AG09319 (cell line): ENCODE results near the gene ST6GALNAC3.
A peak's percentile ranks its signal among the peaks of the same experiment; 100 is the strongest.

Experiments used
- DNase-seq: peaks from one replicate; pipeline ENCODE4 v3.0.0-alpha.2; 2010; ENCODE audit warnings: low read depth; ENCODE audit errors: extremely low read depth
- TF ChIP-seq, protein P1 (sequence below): IDR thresholded peaks from 2 replicates; pipeline ENCODE4 v1.5.1; 2011; ENCODE audit warnings: low read depth, mild to moderate bottlenecking, inconsistent platforms, low read length, moderate library complexity

The ST6GALNAC3 gene

DNA sequence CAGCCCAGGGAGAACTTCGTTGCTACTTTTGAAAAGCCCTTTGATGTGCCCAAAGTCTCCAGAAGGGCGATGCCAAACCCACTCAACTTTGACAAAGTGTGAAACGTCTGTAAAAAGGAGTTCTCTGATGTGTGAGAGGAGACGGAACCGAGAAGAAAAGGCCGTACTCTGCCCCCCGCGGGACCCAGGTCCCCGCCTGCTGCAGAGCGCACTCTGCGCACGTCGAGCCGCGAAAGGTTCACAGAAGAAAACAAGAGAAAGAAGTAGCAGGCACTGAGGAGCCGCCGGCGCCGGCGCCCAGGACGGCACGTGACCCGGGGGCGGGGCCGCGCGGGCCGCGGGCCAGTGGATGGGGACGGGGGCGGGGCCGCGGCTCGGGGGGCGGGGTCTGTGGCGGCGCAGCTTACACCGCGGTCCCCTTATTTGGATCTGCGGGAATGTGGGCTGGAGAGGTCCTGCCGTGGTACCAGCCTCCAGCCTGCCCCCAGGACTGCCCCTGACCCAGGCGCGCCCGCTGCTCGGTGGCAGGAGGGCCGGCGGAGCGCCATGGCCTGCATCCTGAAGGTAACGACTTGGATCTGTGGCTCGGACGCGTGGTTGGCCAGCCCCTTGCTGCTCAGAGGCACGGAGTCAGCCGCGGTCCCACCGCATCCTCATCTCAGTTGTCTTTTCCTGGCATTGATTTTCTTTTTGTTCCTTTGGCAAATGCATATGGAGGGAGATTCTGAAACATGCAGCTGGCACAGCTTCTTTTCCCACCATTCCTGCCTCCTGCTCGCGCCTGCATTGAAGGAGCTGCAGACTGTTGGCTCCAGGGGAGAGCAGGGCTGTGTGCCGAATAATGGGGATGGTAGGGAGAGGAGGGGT lies at the start of gene ST6GALNAC3:
ST6GALNAC3 (plus strand) TSS at position 426 of the 867 bp plus-strand sequence.
- DNase-seq, result no peak
- TF ChIP-seq, protein P1, sequence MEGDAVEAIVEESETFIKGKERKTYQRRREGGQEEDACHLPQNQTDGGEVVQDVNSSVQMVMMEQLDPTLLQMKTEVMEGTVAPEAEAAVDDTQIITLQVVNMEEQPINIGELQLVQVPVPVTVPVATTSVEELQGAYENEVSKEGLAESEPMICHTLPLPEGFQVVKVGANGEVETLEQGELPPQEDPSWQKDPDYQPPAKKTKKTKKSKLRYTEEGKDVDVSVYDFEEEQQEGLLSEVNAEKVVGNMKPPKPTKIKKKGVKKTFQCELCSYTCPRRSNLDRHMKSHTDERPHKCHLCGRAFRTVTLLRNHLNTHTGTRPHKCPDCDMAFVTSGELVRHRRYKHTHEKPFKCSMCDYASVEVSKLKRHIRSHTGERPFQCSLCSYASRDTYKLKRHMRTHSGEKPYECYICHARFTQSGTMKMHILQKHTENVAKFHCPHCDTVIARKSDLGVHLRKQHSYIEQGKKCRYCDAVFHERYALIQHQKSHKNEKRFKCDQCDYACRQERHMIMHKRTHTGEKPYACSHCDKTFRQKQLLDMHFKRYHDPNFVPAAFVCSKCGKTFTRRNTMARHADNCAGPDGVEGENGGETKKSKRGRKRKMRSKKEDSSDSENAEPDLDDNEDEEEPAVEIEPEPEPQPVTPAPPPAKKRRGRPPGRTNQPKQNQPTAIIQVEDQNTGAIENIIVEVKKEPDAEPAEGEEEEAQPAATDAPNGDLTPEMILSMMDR, result no peak

DNA sequence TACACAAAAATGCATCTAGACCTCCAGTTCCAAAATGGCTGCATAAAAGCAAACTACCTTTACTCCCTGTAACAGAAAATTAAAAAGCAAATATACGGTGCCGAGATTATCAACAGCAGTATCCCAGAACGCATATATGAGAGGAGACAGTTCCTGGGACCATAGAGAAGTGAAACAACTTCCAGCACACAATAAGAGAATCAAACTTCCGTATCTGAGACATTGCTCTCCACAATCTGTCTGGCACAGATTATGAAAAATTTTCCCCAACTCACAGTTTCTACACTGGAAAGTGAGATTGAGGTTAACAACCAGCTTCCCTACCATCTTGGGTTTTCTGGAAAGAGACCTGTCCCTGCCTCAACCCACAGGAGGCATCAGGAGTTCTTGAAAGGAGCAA lies 47.2 kb upstream of the ST6GALNAC3 start:
- DNase-seq, result no peak
- TF ChIP-seq, protein P1, result no peak

DNA sequence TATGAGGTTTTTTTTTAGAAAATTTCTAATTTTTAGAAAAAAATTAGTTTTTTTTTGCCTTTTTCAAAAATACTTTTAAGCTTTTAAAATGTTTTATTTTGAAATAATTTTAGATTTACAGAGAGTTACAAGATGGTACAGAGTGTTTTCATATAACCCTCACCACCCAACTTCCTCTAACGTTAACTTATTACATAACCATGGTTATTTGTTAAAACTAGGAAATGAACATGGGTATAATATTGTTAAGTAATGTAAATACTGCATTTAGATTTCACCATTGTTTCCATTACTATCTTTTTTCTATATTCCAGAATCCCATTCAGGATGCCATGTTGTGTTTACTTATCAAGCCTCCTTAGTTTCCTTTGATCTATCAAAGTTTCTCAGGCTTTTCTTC lies 45.2 kb upstream of the ST6GALNAC3 start:
- TF ChIP-seq, protein P1, result no peak
- no peak for DNase-seq

DNA sequence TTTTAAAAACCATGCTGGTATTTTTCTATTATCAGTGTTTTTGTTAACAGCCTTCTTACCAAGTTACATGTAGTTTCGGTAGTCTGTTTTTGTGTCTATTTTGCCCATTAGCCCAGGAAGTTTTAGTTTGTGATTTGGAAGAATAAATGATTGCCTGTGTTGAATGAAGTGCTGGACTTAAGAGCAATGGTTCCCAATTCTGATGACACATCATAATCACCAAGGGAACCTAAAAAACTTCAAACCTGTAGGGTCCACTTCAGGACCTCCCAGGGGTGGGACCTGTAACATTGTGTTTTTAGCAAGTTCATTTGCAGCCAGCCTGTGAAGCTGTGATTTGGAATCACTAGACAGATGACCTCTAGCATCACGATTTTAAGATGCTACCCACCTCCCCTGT lies 43.0 kb upstream of the ST6GALNAC3 start:
- TF ChIP-seq, protein P1, result no peak
- no peak for DNase-seq

DNA sequence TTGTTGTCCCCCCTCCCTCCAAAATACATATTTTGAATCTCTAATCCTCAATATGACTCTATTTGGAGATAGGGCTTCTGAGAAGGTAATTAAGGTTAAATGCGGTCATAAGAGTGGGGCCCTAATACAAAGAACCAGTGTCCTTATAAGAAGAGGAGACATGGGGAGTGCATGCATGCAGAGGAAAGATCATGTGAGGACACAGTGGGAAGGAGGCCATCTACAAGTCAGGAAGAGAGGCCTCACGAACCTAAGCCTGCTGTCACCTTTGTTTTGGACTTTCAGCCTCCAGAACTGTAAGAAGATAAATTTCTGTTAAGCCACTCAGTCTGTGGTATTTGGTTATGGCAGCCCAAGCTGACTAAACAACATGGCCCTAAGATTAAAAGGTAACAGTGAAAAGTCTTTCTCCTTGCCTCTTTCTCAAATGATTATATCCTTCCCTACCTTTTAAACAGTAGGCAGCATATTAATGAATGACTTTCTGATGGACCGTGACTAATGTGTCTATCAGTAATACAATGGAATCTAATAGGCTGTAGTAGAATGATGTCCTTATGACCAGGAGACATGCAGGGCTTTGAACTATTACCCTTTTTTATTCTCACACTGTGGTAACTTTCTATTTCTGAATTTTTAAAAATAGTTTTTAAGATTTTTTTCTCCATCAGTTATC lies 40.6 kb upstream of the ST6GALNAC3 start:
- no peak for DNase-seq
- TF ChIP-seq, protein P1, result no peak

DNA sequence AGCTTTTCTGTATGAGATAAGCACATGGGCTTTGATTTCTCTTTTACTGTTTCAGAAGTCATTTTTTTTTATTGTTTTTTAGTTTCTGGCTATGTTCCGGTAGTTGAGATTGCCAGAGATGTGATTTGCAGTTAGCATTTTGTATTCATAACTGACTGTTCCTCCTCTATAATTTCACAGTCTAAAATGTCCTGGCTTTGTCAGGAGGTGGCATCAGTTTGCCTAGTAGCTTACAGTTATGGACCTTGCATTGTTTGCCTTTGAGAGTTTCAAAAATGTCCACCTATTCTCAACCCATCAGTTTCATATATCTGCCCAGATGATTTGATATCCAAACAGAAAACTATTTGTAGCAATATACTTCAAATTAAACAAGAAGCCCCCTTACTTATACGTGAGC lies 39.5 kb upstream of the ST6GALNAC3 start:
- TF ChIP-seq, protein P1, result peak; percentile 50
- DNase-seq, result no peak

DNA sequence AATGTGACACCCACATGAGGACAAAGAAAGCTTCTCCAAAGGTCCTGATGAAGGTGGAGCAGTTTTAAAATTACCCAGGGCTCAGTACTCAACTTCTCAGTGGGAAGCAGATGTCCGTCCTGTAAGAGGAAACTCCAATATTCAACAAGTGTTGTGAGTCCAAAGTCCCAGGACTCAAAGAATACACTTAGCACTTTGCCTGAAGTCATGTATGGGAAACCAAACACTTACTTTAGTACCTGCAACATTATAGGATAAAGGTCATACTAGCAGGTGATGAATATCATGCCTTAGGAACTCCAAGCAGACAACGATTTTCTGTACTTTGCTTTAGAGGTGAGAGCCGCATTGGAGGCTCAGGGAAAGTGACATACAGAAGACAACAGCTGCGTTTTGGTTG lies 37.2 kb upstream of the ST6GALNAC3 start:
- TF ChIP-seq, protein P1, result no peak
- DNase-seq, result no peak
